Vagina (tissue), 2 donors: ENCODE data around the gene SPATA33. TPM values are rescaled to one million over a fixed set of nuclear protein-coding genes. Genes with fewer than 3 reads are reported as not detected.
"Not testable (repeated sequence)": the region's sequence is repeated elsewhere in the genome, so short reads cannot be mapped to it uniquely, and the experiment has no call there.

ENCODE experiments used
- DNase-seq, 2 donors: peaks; one replicate each; pipeline ENCODE4 v3.0.0-alpha.2; 2017; ENCODE audit errors: extremely low spot score in 2 of 2
- H3K27ac ChIP-seq: fragments of 200-600 bp; sonication (generic); one replicate; pipeline ENCODE4 v1.5.1; 2019
- H3K27me3 ChIP-seq: fragments of 200-600 bp; sonication (generic); one replicate; pipeline ENCODE4 v1.5.1; 2019
- H3K36me3 ChIP-seq, 2 donors: fragments of 200-600 bp; sonication (generic); one replicate each; pipeline ENCODE4 v1.5.1; 2017 to 2019
- H3K4me1 ChIP-seq: fragments of 200-600 bp; sonication (generic); one replicate; pipeline ENCODE4 v1.5.1; 2019
- H3K4me3 ChIP-seq, 2 donors: fragments of 200-600 bp; sonication (generic); 1 replicate in 1 of 2; 2 replicates in 1 of 2; pipeline ENCODE4 v1.5.1; 2016 to 2019
- H3K9me3 ChIP-seq: fragments of 200-600 bp; sonication (generic); one replicate; pipeline ENCODE4 v1.5.1; 2019
- POLR2A ChIP-seq, 2 donors: fragments of 450-650 bp; IDR thresholded peaks; one replicate each; pipeline ENCODE4 v1.6.1; 2017; ENCODE audit warnings: antibody characterized with exemption in 2 of 2, mild to moderate bottlenecking in 2 of 2, moderate library complexity in 2 of 2
- POLR2AphosphoS5 ChIP-seq, 2 donors: sonication (generic); formaldehyde crosslinking; IDR thresholded peaks; one replicate each; pipeline ENCODE4 v1.9.0; 2017; ENCODE audit warnings: antibody characterized with exemption in 2 of 2, mild to moderate bottlenecking in 2 of 2, low read depth in 1 of 2; ENCODE audit not compliant: insufficient read depth in 1 of 2
- intact Hi-C: fragments of 100-400 bp; cut with DNase I; formaldehyde crosslinking; loops from one replicate; pipeline ENCODE4 v1.15.1; 2023
- total RNA-seq: library from RNA; depleted of rRNA; stranded (reverse); fragments of >200 nt; gene quantifications from one replicate; pipeline ENCODE4 v1.2.3, GENCODE V29; 2016
- TF ChIP-seq, protein P1 (sequence below), 3 experiments: fragments of 450-650 bp in 2 of 3; fragments of 200-600 bp in 1 of 3; sonication (generic) in 1 of 3; IDR thresholded peaks; one replicate each; pipeline ENCODE4 v1.5.1; 2017 to 2019; ENCODE audit warnings: antibody characterized with exemption in 3 of 3, mild to moderate bottlenecking in 2 of 3, moderate library complexity in 2 of 3

SPATA33 gene
- total RNA-seq, 1 donor from 2014 or later: 5.2 TPM

DNA sequence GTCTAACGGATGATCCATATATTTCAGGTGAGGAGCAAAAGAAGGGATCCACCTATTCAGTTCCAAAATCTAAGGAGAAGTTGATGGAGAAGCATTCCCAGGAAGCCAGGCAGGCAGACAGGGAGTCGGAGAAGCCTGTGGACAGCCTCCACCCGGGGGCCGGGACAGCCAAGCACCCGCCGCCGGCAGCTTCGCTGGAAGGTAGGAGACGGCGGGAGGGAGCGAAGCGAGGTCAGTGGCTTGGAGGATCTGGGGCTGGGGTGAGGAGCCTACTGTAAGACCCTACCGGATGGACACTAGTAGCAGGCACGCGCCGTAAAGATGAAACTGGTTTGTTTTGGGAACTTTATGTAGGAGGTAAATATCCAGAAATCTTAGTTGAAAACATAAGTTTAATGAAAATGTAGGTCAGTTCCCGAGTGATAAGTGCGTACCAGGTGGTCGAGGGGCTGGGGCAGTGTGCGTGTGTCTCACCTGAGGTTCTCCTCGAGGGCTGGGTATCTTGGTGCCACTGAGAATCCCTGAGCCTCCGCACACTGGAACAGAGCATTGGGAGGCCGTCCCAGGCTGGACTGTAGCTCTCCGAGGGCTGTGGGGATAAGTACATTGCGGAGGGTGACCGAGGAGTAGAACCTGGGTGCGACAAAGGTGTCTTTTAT is 714 bp downstream of the SPATA33 start:
- H3K27ac ChIP-seq: peak overlapping the region; percentile 71
- peaks cover 0 to 14% of the 10 kb centered on the region in 2 donors for H3K36me3 ChIP-seq
- TF ChIP-seq, protein P1, sequence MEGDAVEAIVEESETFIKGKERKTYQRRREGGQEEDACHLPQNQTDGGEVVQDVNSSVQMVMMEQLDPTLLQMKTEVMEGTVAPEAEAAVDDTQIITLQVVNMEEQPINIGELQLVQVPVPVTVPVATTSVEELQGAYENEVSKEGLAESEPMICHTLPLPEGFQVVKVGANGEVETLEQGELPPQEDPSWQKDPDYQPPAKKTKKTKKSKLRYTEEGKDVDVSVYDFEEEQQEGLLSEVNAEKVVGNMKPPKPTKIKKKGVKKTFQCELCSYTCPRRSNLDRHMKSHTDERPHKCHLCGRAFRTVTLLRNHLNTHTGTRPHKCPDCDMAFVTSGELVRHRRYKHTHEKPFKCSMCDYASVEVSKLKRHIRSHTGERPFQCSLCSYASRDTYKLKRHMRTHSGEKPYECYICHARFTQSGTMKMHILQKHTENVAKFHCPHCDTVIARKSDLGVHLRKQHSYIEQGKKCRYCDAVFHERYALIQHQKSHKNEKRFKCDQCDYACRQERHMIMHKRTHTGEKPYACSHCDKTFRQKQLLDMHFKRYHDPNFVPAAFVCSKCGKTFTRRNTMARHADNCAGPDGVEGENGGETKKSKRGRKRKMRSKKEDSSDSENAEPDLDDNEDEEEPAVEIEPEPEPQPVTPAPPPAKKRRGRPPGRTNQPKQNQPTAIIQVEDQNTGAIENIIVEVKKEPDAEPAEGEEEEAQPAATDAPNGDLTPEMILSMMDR (IDR thresholded peaks at IDR 0.05): no peak
- TF ChIP-seq POLR2AphosphoS5 (IDR thresholded peaks at IDR 0.05; ENCODE audit: insufficient read depth in 1 of 2, low read depth in 1 of 2) (no peak), POLR2A (IDR thresholded peaks at IDR 0.05) (no peak)
- intact Hi-C loops: no loop called here
- peak in 1 of 2 donors; percentile 86 for DNase-seq
- H3K4me3 ChIP-seq: peak overlapping the region; percentile 91 to 93
- H3K27me3 ChIP-seq: no peaks in the 10 kb centered on the region
- peaks cover 29% of the 10 kb centered on the region for H3K4me1 ChIP-seq
- no peaks in the 10 kb centered on the region for H3K9me3 ChIP-seq

DNA sequence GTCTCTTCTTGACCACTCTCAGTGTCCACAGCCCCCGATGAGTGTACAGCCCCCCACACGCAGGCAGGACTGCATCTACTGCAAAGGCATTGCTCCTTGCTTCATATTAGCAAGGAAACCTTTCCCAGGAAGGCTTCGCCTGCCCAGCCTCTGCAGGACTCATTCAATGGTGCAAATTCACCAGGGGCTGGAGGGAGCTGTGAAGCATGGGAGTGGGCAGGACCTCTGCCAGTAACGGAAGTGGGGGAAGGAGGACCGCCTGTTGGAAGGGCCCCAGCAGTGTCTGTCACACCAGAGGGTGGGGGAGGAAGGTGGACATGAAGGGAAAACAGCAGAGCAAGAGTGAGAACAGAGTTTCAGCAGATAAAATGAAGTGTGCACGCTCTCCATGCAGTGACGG is 2.5 kb downstream of the SPATA33 start:
- no peak overlapping the region for H3K4me3 ChIP-seq
- peaks cover 0 to 17% of the 10 kb centered on the region in 2 donors for H3K36me3 ChIP-seq
- no peak overlapping the region for H3K27ac ChIP-seq
- TF ChIP-seq POLR2AphosphoS5 (IDR thresholded peaks at IDR 0.05; ENCODE audit: insufficient read depth in 1 of 2, low read depth in 1 of 2) (no peak), POLR2A (IDR thresholded peaks at IDR 0.05) (no peak)
- TF ChIP-seq, protein P1 (IDR thresholded peaks at IDR 0.05): no peak
- H3K9me3 ChIP-seq: no peaks in the 10 kb centered on the region
- intact Hi-C loops: no loop called here
- H3K4me1 ChIP-seq: peaks cover 29% of the 10 kb centered on the region
- no peak for DNase-seq
- no peaks in the 10 kb centered on the region for H3K27me3 ChIP-seq

DNA sequence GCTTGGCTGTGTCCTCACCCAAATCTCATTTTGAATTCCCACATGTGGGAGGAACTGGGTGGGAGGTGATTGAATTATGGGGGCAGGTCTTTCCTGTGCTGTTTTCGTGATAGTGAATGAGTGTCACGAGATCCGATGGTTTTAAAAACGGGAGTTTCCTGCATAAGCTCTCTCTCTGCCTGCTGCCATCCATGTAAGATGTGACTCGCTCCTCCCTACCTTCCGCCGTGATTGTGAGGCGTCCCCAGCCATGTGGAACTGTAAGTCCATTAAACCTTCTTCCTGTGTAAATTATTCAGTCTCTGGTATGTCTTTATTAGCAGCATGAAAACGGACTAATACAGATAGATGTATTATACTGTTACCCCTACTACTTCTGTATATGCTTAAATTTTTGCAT is 3.6 kb downstream of the SPATA33 start:
- DNase-seq: no peak
- Histone ChIP-seq H3K4me3 (no peak overlapping the region), H3K27ac (no peak overlapping the region), H3K36me3 (peaks cover 0 to 17% of the 10 kb centered on the region in 2 donors), H3K4me1 (peaks cover 21% of the 10 kb centered on the region), H3K27me3 (no peaks in the 10 kb centered on the region), H3K9me3 (no peaks in the 10 kb centered on the region)
- TF ChIP-seq POLR2AphosphoS5 (IDR thresholded peaks at IDR 0.05; ENCODE audit: insufficient read depth in 1 of 2, low read depth in 1 of 2): no peak
- TF ChIP-seq, protein P1 (IDR thresholded peaks at IDR 0.05): no peak
- no peak for TF ChIP-seq POLR2A (IDR thresholded peaks at IDR 0.05)
- intact Hi-C loops: no loop called here

- intact Hi-C loops, H3K4me1 ChIP-seq, DNase-seq, H3K27me3 ChIP-seq, H3K9me3 ChIP-seq, H3K4me3 ChIP-seq, H3K27ac ChIP-seq: not testable (repeated sequence)
- H3K36me3 ChIP-seq: peaks cover 0 to 17% of the 10 kb centered on the region in 2 donors
Observed at GRCh38 chr16:89664238-89664637, 6.6 kb downstream of the SPATA33 start.

- H3K27ac ChIP-seq, H3K4me3 ChIP-seq, intact Hi-C loops, H3K9me3 ChIP-seq, H3K4me1 ChIP-seq, DNase-seq, H3K27me3 ChIP-seq: not testable (repeated sequence)
- H3K36me3 ChIP-seq: peaks cover 0 to 13% of the 10 kb centered on the region in 2 donors
Observed at GRCh38 chr16:89667000-89667399, 9.4 kb downstream of the SPATA33 start.

DNA sequence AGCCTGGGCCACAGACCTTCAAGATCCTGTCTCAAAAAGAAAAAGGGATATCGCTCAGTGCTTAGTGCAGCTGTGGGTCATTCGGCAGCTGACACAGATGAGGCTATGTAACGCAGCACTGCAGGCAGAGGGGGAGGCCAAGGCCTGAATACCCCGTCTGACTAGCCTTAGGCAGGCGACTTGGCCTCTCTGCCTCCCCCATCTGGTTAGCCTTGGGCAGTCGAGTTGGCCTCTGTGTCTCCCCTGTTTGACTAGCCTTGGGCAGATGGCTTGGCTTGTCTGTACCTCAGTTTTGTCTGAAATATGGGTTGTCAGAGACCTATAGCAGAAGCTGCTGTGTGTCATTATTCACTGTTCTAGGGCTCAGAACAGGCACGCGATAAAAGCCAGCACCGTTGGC is 10.0 kb downstream of the SPATA33 start:
- TF ChIP-seq POLR2A (IDR thresholded peaks at IDR 0.05) (no peak), POLR2AphosphoS5 (IDR thresholded peaks at IDR 0.05; ENCODE audit: insufficient read depth in 1 of 2, low read depth in 1 of 2) (no peak)
- TF ChIP-seq, protein P1 (IDR thresholded peaks at IDR 0.05): no peak
- intact Hi-C loops: no loop called here
- no peak for DNase-seq
- Histone ChIP-seq H3K36me3 (peaks cover 0 to 10% of the 10 kb centered on the region in 2 donors), H3K9me3 (no peaks in the 10 kb centered on the region), H3K4me3 (no peak overlapping the region), H3K27ac (no peak overlapping the region), H3K27me3 (no peaks in the 10 kb centered on the region), H3K4me1 (peaks cover 4% of the 10 kb centered on the region)
